HG03432 (cell line): ENCODE results near the gene APCDD1L.

Experiments used
- ATAC-seq: cut with Tn5 transposase; IDR thresholded peaks from one replicate; pipeline ENCODE4 v1.9.1; 2021; ENCODE audit warnings: mild to moderate bottlenecking, moderate library complexity; ENCODE audit not compliant: unreplicated experiment

APCDD1L gene

GRCh38 chr20:58515233-58516212 is at the start of gene APCDD1L:
Gene APCDD1L, minus strand, starts transcription at chr20:58515399. Its CDS starts 692 bp downstream, at chr20:58514707.
- no peak for ATAC-seq

GRCh38 chr20:58559368-58559729 is 44.1 kb upstream of the APCDD1L start:
- no peak for ATAC-seq

- no peak for ATAC-seq
Observed at GRCh38 chr20:58558486-58559367, 43.5 kb upstream of the APCDD1L start.

GRCh38 chr20:58557733-58558342 is 42.6 kb upstream of the APCDD1L start:
- ATAC-seq: no peak

GRCh38 chr20:58556961-58557360 is 41.8 kb upstream of the APCDD1L start:
- ATAC-seq: no peak

GRCh38 chr20:58555078-58555765 is 40.0 kb upstream of the APCDD1L start:
- no peak for ATAC-seq

GRCh38 chr20:58554541-58554940 is 39.3 kb upstream of the APCDD1L start:
- no peak for ATAC-seq

- no peak for ATAC-seq
Observed at GRCh38 chr20:58553841-58554240, 38.6 kb upstream of the APCDD1L start.

- no peak for ATAC-seq
Observed at GRCh38 chr20:58553166-58553696, 38.0 kb upstream of the APCDD1L start.

- no peak for ATAC-seq
Observed at GRCh38 chr20:58552366-58552934, 37.3 kb upstream of the APCDD1L start.

GRCh38 chr20:58551631-58552030 is 36.4 kb upstream of the APCDD1L start:
- ATAC-seq: no peak

- no peak for ATAC-seq
Observed at GRCh38 chr20:58550275-58551059, 35.3 kb upstream of the APCDD1L start.

GRCh38 chr20:58549231-58550209 is 34.3 kb upstream of the APCDD1L start:
- no peak for ATAC-seq

GRCh38 chr20:58547623-58548475 is 32.6 kb upstream of the APCDD1L start:
- ATAC-seq: no peak

- no peak for ATAC-seq
Observed at GRCh38 chr20:58546756-58547622, 31.8 kb upstream of the APCDD1L start.

GRCh38 chr20:58546416-58546711 is 31.2 kb upstream of the APCDD1L start:
- no peak for ATAC-seq
